NCI-H446 (cell line): ENCODE data around the gene RABIF.

Source experiments
- DNase-seq, 2 experiments: peaks; one replicate each; lab custom pipeline; 2025; lab: John Stamatoyannopoulos, UW

RABIF gene

DNA sequence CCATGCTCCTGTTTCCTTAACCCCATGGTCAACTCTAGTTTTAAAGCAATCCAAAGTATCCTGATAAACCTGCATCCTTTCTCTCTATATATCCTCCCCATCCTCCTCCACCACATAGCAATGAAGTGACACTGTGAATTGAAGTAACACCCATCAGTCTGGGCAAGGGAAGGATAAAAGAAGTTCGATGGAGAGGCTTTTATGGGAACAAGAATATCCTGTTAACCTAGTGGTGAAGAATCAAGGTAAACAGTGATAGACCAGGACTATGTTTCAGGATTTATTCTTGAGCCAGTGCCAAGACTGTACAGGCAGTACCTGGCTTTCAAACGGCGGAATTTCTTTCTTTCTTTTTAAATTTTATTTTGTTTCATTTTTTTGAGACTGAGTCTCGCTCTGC, 17.6 kb downstream of the RABIF start:
- DNase-seq, result no peak

DNA sequence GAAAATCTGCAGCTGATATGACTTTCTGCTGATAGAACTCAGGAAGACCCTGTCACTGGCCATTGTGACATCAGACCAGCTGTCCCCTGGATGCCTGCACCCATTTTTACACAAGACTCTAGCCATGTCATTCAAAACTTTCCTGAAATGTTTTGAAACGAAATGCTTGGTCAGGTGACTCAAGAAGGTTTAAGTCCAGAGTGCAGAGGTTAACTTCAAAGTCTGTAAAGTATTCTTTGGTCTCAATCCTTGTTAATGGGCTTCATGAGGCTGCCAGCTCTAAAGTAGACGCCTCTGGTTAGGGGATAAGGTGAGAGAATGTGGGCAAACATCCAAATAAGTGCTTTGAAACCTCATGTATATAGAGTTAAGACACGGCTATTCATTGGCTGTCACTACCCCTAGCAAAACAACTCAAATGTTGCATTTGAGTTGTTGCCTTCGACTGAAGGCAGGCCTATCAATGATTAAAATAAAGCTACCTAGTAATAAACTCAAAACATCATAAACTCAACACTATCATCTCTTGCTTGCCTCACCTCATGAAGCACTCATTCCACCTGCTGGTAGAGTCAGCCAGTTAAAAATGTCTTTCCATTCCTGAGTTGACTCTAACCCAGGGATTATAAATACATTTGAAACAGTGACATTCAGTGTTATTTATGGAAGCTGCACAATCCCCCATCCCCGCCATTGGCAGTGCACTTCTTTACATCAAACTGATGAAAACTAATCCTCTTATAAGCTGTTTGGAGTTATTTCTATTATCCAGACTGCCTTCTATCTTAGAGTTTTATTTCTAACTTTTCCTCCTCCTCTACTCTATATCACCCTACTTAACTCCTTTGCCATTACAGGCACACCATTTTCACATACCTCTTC, 26.0 kb downstream of the RABIF start:
- no peak for DNase-seq

DNA sequence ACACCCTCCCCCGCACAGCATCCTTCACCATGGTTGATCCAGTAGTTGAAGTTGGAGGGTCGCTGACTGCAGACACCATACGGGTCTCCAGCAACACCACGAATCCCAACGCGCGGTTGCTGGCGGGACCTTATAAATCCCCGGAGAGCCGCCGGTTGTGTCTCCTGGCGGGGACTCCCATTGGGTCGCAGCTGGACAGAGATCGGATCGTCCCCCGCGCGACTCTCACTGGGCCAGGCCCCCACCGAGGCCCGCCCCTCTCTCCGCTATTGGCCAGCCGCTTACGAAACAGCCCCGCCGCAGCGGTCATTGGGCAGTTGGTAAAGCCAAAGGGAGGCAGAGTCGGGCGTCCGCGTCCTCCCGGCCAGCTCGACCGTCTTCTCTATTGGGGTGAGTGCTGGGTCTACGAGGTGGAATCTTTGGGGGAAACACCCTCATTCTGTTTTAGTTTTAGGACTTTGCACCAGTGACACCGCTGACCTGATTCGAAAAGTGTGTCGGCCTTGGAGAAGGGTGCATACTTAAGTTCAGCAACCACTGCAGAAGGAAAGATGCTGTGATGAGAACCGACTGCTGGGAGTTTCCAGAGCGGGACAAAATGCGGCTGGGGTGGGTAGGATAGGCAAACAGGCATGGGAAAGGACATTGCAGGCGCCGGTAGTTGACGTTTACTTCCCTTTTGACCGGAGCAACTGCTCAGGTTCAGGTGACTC, 27.4 kb downstream of the RABIF start:
- DNase-seq, result peak; percentile 73 to 86

DNA sequence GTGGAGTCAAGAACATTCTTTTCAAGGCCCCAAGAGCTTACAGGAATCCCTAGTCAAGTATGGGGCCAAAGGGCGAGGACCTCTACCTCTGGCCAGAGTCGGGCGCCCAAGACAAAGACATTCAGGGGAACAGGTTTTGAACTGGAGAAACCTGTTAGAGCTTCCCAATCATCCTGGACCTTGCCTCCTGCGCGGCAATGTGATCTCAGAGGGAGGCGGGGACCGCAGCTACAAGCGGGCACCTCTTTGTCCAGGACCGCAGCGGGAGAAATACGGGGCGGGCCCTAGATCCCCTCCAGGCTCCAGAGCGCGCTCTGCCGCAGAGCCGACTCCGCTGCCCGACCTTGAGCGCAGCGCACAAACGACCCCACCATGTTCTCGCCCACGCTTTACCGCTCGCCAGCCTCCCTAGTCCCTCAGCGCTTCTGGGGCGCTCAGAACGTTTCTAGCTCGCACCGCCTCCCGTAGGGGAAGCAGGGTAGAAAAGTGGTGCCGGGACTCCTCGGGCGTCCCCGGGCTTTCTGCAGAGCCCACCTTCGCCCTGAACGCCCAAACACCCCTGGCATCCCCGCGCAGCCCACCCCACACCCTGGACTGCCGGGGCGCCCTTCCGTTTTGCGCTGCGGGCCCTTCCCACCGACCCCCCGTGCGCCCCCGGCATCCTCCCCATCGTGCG, 28.1 kb downstream of the RABIF start:
- peak in 1 of 2 experiments; percentile 41 for DNase-seq

DNA sequence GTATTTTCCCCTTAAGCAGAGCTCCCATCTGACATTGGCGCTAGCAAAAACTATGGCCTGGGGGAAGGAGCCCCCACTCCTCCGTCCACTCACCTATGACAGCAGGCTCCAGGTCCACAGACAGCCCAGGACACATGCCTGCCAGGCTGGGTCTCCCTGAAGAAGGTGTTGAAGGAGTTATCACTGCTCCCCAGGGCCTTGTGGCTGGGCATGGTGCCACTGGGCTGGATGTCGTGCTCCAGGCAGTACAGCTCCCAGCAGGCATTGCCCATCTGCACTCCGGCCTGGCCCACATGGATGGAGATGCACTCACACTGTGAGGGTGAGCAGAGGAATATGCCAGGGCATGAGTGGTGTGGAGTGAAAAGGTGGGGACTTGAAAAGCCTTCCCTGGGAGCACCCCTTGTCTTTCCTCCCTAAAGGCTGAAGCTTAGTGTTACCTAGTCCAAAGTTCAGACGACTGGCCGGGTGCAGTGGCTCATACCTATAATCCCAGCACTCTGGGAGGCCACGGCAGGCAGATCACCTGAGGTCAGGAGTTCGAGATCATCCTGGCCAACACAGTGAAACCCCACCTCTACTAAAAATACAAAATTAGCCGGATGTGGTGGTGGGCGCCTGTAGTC, 30.0 kb downstream of the RABIF start:
- peak in 1 of 2 experiments; percentile 25 for DNase-seq

DNA sequence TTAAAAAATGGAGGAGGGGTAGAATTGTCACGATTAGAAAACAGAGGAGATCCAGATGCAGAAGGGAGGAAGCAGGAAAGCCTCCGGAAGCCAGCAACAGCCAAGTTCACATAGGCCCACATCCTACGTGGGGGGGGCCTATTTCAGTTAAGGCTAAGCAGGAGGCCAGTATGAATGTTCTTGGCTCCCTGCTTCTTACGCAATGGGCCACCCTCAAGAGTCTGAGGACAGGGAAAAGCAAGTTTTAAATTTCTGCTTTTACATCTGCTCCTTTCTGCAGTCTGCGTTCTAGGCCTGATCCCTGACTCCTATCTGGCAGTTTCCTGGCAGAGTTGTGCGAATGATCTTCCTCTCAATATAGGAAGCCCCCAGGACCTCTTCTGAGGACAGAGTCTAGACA, 30.6 kb downstream of the RABIF start:
- DNase-seq, result no peak

DNA sequence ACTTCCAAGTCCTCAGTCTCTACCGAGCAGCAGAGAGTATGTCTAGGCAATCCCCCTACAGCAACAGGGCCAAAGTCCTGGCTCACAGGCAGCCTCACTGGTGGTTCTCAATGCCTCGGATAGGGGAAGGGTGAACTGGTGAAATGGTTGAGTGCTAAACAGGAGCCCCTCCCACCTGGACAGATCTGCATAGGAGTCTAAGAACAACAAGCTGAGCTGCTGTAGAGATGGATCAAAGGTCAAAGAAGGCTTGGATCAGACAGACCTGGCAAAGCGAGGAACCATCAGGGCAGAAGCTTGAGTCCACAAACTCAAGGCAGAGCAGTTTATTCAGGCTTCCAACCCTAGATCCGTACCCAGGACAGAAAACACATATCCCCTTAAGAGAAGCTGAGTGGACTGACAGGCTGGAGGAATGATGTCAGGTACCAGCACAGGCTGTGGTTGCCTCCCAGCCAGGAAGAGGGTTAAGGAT, 31.8 kb downstream of the RABIF start:
- DNase-seq, result no peak

DNA sequence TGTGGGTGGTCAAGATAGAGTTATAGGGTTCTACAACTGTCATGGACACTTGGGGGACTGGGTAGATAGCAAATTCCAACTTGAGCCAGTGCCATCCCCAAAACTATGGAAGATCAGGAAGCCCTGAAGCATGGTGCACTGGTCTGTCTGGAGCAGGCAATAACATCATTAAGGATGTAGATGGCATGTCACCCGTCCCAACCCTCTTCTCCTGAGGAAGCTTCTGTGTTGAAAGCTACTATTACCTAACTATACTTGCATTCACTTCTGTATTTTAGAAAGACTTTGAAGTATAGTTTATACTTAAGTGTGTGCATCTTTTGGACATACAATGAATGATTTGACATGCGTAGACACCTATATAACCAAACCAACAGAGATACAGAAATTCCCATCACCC, 32.9 kb downstream of the RABIF start:
- no peak for DNase-seq

DNA sequence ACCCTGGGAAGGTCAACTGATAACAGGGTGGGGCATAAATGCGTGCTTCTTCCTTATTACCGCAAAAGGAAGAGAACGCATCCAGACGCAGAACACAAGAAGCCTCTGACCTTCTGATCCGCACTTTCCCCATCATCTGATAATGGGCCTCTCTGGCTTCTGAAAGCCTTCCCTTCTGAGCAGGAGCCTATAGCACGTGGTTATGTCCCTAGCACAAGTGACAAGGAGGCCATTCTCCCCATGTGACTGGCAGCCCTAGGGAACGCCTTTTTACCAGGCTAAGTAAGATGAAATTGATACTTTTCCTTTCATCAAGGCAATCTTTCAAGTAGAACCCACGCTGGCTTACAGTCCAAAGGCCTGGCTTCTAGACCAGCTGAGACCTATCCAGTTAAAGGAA, 34.2 kb downstream of the RABIF start:
- no peak for DNase-seq

DNA sequence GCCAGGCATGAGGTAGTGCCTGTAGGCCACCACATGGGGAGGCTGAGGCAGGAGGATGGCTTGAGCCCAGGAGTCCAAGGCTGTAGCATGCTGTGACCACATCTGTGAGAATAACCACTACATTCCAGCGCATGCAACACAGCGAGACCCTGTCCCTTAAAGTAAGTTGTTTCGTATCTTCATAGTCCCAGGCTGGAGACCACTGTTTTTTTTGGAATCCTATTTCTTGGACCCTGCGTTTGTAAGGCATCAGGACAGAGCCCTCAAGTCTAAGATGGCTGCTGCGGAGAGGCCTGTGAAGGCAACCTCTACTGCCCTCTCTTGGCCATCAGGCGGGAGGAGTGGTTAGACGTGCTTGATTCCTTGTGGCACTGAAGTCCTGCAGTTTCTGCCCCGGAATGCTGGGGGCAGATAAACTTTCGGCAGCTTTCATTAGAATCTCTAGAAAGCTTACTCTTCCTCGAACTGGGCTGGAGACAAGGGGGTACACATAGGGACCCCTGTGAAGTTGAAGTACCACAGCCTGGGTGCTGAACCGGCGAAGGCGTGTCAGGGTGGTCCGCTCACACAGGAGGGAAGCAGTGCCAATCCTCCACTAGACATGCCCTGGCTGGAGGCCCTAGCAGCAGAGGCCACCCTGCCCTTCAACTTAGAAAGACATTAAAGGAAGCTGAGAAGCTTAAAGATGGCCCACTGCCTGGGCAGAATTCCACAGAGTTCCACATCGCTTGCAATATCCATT, 36.6 kb downstream of the RABIF start:
- peak in 1 of 2 experiments; percentile 60 for DNase-seq

DNA sequence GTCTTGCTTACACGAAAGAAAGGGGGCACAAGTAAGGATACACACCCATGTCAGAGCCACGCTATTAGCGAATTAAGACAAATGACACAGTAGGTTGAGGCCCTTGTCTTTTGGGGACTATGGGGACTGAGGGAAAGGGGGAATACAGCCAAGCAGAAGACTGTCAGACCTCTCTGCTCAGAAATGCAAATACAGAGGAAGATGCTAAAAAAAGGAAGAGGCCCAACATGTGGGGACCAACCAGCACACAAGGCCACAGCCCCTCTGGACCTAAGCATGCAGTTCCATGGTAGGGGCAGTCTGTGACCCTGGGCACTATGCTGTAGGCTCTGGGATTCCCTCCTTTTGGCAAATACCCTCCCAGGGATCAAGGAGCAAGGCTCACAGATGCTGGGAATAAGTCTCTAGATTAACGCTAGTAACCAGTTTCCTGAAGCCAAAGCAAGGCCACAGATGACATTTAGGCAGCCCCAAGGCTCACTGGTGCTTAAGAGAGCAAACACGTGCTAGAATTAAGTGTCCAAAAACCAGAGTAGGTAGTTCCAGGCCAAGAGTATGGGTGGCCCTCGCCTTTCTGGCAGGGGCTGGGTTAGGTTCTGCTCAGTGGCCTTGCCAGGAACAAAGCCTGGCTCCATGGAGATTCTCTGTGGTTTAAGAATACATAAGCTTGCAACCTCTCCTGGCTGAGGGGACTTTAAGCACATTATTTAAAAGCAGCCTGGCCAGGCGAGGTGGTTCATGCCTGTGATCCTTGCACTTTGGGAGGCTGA, 38.2 kb downstream of the RABIF start:
- no peak for DNase-seq

DNA sequence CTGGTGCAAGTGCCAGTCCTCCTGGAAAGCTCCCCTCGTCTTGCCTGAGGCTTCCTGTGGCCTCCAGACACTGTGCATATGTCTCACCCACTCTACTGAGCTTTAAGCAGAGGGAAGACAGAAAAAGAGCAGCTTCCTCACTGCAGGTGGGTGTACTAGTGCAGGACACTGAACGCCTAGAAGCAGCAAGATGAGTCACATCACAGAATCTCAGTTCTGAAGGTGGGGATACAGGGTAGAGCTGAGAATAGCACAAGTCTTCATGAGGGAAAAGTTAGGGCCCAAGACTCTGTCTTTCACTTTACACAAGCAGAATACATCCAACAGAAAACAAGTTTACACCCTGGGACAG, 40.8 kb downstream of the RABIF start:
- DNase-seq, result no peak

DNA sequence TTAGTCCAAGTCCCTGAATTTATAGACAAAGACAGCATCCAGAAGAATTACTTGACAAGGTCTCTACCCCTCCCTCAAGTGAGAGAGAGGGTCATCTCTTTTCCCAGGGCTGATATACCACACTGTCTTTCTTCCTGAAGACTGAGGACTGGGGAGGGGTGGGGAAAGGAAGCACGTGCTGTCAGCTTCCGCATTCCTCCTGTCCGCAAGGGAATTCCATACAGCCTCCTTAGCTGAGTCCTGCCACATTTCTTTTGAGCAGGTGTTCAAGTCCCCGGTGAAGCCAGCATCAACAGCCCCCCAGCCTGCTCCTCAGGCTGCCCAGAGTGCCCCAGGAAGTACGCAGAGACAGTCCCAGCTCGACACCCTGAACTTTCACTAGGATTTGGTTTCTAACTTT, 44.0 kb downstream of the RABIF start:
- DNase-seq, result no peak

DNA sequence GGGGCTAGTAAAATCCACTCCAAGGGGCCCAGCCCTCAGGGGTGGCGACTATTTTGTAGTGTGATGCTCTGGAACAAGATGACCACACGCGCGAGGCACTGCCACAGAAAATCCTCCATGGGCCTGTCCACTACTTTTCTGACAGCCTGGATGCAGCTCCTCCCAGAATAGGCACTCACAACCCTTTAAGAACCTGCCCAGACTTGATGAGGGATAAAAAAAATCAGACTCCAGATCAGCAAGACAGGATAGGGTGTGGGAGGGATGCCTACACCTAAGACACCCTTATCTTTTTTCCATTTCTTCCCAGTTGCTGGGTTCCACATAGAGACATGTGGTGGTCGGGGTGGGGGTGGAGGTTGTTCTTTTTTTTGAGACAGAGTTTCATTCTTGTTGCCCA, 44.7 kb downstream of the RABIF start:
- DNase-seq, result no peak

DNA sequence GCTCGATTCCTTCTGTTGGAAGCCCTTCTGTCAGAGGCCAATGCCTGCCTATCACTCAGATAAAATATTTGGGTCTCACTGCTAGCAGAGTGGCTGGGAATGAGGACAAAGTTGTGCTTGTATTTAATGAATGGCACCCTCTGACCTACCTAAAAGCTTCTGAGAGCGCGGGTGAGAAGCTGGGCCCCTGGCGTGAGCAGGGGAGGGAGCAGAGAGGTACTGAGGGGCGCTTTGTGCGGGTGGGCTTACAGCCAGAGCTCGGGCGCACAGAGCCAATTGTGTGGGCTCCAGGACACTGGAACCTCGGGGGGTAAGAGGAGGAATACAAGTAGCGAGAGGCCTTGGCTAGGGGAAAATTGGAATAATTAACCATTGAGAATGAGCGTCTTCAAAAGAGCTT, 45.9 kb downstream of the RABIF start:
- DNase-seq, result no peak

DNA sequence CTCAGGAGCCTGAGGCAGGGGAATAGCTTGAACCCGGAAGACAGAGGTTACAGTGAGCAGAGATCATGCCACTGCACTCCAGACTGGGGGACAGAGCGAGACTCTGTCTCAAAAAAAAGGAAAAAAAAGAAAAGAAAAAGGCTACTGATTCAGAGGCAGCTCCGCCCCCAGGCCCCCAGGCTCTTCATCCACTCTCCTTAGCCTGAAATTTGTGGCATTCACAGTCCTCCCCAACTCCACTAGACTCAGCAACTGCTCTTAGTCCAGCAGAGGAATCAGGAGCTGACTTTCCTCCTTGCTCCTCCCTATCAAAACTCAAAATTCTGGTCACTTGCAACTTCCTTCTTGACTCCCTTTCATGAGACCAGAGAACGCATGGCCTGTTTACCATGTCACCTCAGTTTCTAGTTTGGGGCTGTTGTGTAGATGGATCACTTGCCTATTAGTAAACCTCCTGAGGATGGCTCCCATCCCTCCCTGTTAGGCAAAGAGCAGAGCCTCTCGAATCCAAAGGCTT, 51.1 kb downstream of the RABIF start:
- no peak for DNase-seq

DNA sequence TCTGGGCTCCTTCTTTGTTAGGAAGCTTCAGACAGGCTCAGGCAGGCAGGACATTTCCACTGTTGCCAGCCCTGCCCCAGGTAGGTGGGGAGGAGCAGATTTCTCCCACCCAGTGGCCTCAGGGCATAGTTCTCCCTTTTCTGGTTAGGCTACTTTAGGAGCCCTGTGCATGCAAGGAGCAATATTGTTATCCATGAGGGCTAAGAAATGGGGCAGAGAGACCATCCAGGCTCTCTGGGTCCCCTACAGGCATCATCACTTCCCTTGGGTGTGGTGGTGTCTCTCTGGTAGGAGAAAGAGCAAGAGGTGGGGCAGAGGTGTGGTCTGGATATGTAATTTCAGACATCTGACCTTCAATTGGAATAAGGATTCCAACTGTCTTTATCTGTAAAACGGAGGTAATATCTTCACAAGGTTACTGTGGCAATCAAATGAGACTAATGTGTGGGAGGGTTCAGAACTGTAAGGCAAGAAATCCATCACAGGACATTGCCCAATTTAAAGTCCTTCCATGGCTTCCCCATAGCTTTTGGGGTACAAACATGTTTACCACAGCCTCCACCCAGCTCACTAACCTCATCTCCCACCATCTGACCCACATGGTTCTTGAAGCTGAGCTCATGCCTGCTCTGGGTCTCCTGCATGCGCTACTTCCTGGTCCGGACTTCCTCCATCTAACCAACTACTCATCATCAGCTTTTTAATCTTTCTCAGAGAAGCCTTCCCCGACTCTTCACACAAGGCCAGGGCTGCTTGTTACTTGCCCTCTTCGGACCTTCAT, 52.1 kb downstream of the RABIF start:
- DNase-seq, result no peak

DNA sequence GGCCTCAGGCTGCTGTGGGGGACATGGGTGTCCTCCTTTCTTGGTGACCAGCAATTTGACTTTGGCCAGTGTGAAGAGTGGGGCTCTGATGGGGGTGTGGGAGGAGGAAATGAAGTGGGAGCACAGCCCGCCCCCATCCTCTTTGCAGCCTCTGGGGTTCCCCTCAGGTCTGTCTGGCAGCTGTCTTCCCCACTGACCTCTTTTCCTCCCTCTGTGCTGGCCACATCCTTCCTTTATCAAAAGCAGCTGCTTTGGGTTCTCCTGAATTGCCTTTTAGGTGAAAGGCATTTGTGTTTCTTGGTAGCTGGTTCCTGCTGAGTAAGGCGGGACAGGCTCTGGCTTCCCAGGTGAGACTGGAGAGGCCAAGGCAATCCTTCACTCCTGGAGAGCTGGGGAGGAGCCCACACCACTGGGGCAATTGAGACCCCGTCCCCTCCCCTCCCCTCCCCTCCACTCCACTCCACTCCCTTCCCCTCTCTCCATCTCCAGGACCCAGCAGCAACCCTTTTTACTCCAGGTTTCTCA, 53.3 kb downstream of the RABIF start:
- DNase-seq, result no peak

DNA sequence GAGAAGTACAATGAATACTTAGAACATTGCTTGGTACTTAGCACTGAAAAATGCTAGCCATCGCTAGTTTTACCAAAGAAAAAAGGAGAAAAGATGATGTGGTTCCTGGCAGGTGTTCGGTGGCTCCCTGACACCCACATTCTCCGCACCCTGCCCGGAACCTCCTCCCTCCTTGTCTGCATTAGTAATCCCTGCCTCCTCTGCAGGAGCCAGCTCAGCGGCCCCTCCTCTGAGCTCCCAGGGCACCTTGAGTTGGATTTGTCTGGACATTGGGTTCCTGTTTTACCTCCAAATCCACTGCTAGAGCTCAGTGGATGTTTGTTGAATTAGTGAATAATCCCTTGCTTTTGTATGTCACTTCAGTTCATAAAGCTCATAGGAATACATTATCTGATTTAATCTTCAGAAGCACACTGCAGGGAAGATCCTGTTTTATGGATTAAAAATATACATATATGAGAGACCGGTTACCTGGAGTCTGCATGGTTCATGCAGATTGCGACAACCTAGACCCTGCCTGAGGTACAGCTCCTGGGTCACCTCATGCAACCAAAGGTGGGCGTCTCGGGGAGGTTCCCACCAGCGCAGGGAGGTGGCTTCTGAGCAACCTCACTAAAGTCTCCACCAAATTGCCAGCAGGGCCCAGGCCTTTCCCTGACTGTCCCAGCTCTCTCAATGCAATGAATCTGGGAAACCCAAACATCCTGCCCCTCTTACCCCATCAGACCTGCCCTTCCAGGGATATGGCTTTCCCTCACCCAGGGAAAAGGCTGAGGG, 54.0 kb downstream of the RABIF start:
- no peak for DNase-seq
